GM23338 (cell line): Measurements from ENCODE around the gene THRB. TPM values are rescaled to one million over a fixed set of nuclear protein-coding genes. Genes with fewer than 3 reads are reported as not detected.

ENCODE experiments used
- ATAC-seq: fragments of 200-7000 bp; cut with Tn5 transposase; 3 replicates; pipeline ENCODE4 v1.9.1; 2020
- DNase-seq: peaks from one replicate; pipeline ENCODE4 v3.0.0-alpha.2; 2015; ENCODE audit warnings: low spot score
- H2AFZ ChIP-seq: fragments of 200-600 bp; sonication (generic); 2 replicates; pipeline ENCODE4 v1.8.0; 2016; ENCODE audit warnings: antibody characterized with exemption, mild to moderate bottlenecking, moderate library complexity
- H3F3A ChIP-seq: fragments of 200-600 bp; sonication (generic); replicated peaks from 2 replicates; pipeline ENCODE4 v1.8.0; 2017; ENCODE audit warnings: antibody characterized with exemption, mixed run types, low read depth
- H3K27ac ChIP-seq: fragments of 200-600 bp; sonication (generic); 2 replicates; pipeline ENCODE4 v1.6.1; 2016; ENCODE audit warnings: low read depth
- H3K27me3 ChIP-seq: fragments of 200-600 bp; sonication (generic); 2 replicates; pipeline ENCODE4 v1.8.0; 2016; ENCODE audit warnings: mild to moderate bottlenecking, mixed run types, moderate library complexity; ENCODE audit not compliant: insufficient read depth
- H3K36me3 ChIP-seq: fragments of 200-600 bp; sonication (generic); 2 replicates; pipeline ENCODE4 v1.8.0; 2016; ENCODE audit warnings: mild to moderate bottlenecking; ENCODE audit not compliant: insufficient read depth
- H3K4me1 ChIP-seq: fragments of 200-600 bp; sonication (generic); 2 replicates; pipeline ENCODE4 v1.8.0; 2016; ENCODE audit warnings: mild to moderate bottlenecking, moderate library complexity; ENCODE audit not compliant: insufficient read depth
- H3K4me2 ChIP-seq: fragments of 200-600 bp; sonication (generic); 2 replicates; pipeline ENCODE4 v1.7.1; 2017; ENCODE audit warnings: mixed run types
- H3K4me3 ChIP-seq: fragments of 200-600 bp; sonication (generic); 2 replicates; pipeline ENCODE4 v1.6.1; 2016; ENCODE audit warnings: mixed run types
- H3K79me2 ChIP-seq: fragments of 200-600 bp; sonication (generic); replicated peaks from 2 replicates; pipeline ENCODE4 v1.8.0; 2017; ENCODE audit warnings: mild to moderate bottlenecking; ENCODE audit not compliant: insufficient read depth
- H3K9me2 ChIP-seq: fragments of 200-600 bp; sonication (generic); 2 replicates; pipeline ENCODE4 v1.8.0; 2017; ENCODE audit not compliant: insufficient read depth
- H4K20me1 ChIP-seq: fragments of 200-600 bp; sonication (generic); replicated peaks from 2 replicates; pipeline ENCODE4 v1.8.0; 2017; ENCODE audit warnings: mild to moderate bottlenecking; ENCODE audit not compliant: insufficient read depth
- H3K27ac Mint-ChIP-seq: 2 replicates; pipeline ENCODE4 v1.8.0; 2020; ENCODE audit warnings: inconsistent platforms, mild to moderate bottlenecking, moderate library complexity, mixed read lengths
- H3K27me3 Mint-ChIP-seq: 3 replicates; pipeline ENCODE4 v1.8.0; 2022; ENCODE audit warnings: low read depth, mild to moderate bottlenecking, moderate library complexity, mixed read lengths, inconsistent platforms; ENCODE audit not compliant: insufficient read depth, poor library complexity
- H3K36me3 Mint-ChIP-seq: 3 replicates; pipeline ENCODE4 v1.8.0; 2021; ENCODE audit warnings: low read depth, mild to moderate bottlenecking, inconsistent platforms, moderate library complexity, mixed read lengths
- H3K4me1 Mint-ChIP-seq: 3 replicates; pipeline ENCODE4 v1.8.0; 2020; ENCODE audit warnings: mild to moderate bottlenecking, inconsistent platforms, mixed read lengths
- H3K4me3 Mint-ChIP-seq: 3 replicates; pipeline ENCODE4 v1.8.0; 2021; ENCODE audit warnings: moderate library complexity, mild to moderate bottlenecking, inconsistent platforms, mixed read lengths
- H3K9me3 Mint-ChIP-seq: 3 replicates; pipeline ENCODE4 v1.8.0; 2020; ENCODE audit warnings: moderate library complexity, mild to moderate bottlenecking, inconsistent platforms, mixed read lengths
- CREB1 ChIP-seq: fragments of 250-450 bp; sonication (Bioruptor Pico); IDR thresholded peaks from 2 replicates; pipeline ENCODE4 v1.5.0; 2020; ENCODE audit warnings: low read depth, mild to moderate bottlenecking, moderate library complexity
- EZH2phosphoT487 ChIP-seq: fragments of 200-600 bp; sonication (generic); IDR thresholded peaks from one replicate; pipeline ENCODE4 v1.8.1; 2018; ENCODE audit warnings: antibody characterized with exemption; ENCODE audit not compliant: unreplicated experiment
- JUNB ChIP-seq: IDR thresholded peaks from one replicate; pipeline ENCODE4 v1.6.1; 2016; ENCODE audit warnings: antibody characterized with exemption; ENCODE audit not compliant: unreplicated experiment
- NANOG ChIP-seq: IDR thresholded peaks from 2 replicates; pipeline ENCODE4 v1.6.1; 2016; ENCODE audit warnings: antibody characterized with exemption, borderline replicate concordance
- POLR2AphosphoS5 ChIP-seq: IDR thresholded peaks from 2 replicates; pipeline ENCODE4 v1.6.1; 2016; ENCODE audit warnings: antibody characterized with exemption, low read depth
- ZNF331 ChIP-seq: fragments of 250-450 bp; sonication (Bioruptor Pico); IDR thresholded peaks from 2 replicates; pipeline ENCODE4 v1.5.0; 2020; ENCODE audit warnings: low read depth, mild to moderate bottlenecking, moderate library complexity
- polyA plus RNA-seq: library from polyadenylated mRNA; unstranded; fragments of >200 nt; fragmentation: Nextera tagmentation; extraction: Ambion mirVana; gene quantifications from 2 replicates; pipeline ENCODE4 v1.2.1, GENCODE V29; 2016
- total RNA-seq: library from RNA; depleted of rRNA; stranded (reverse); fragments of >200 nt; shearing (Covaris generic); gene quantifications from 2 replicates; pipeline ENCODE4 v1.2.3, GENCODE V29; 2014
- TF ChIP-seq, protein P1 (sequence below), 2 experiments: fragments of 200-600 bp in 1 of 2; sonication (generic) in 1 of 2; conservative IDR thresholded peaks; 2 replicates each; pipeline versions ENCODE4 v1.5.1 to v1.6.1; 2016 to 2017; ENCODE audit warnings: antibody characterized with exemption in 2 of 2, low read depth in 2 of 2, mild to moderate bottlenecking in 2 of 2, moderate library complexity in 1 of 2
- TF ChIP-seq, protein P2 (sequence below): IDR thresholded peaks from one replicate; pipeline ENCODE4 v1.6.1; 2018; ENCODE audit warnings: antibody characterized with exemption; ENCODE audit not compliant: unreplicated experiment

Gene THRB
- total and polyA plus RNA-seq, 2 experiments from 2014 or later: 1.7 to 3.2 TPM

DNA sequence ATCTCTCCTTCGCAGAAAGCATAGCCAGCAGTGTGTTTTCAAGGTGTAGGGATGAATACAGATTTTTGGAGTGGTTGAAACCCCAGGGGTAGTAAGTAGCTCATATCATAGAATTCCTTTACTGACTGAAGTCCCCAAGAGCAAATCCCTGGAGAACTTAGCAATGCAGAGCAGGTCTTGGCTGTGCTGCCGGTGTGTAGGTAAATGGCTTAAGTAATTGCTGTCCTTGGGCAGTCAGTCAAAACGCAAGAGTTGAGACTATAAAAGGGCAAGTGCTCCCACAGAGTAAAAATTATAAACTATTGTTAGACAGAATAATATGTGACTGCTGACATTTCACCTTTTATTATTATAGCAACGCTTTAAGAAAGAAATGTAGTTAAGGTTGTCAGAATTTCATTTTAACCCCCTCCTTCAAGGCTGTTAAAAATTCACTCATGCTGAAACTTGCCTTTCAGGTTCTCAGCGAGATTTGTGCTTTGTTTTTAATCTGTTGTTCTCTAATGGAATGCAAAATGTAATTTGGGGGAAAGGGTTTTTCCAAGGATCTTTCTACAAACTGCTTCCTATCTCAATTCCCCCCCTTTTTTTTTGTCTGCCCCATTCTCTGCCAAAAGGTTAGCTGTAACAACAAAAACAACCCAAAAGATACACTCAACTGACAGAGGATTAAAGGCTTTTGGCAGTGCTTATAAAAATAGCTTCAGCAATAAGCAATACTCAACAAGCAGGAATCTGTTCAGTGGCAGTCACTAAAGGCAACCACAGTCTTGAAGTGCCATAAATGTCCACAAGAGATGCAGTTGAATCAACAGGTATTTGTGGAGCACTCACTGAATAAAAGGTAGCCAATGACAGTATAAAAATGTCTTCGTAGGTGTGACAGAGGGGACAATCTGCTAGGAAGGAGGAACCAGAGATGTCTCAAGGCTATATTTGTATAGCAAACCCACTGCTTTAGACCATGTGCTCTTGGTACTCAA lies 105.3 kb downstream of the THRB start:
- H3K36me3 Mint-ChIP-seq: no peaks in the 10 kb centered on the region
- Histone ChIP-seq H3K27ac (0 out of 2 replicates have a peak overlapping the region, but pooled peaks have one; percentile 2), H4K20me1 (no peaks in the 10 kb centered on the region), H3K79me2 (no peaks in the 10 kb centered on the region), H3K36me3 (no peaks in the 10 kb centered on the region), H3K9me2 (no peaks in the 10 kb centered on the region), H3K4me1 (peaks cover 13% of the 10 kb centered on the region), H3K4me3 (no peak overlapping the region), H3F3A (no peaks in the 10 kb centered on the region), H2AFZ (no peak overlapping the region), H3K27me3 (no peaks in the 10 kb centered on the region), H3K4me2 (peak overlapping the region; percentile 48)
- H3K27me3 Mint-ChIP-seq: no peaks in the 10 kb centered on the region
- no peak overlapping the region for H3K4me3 Mint-ChIP-seq
- ATAC-seq: peak; percentile 78
- H3K27ac Mint-ChIP-seq: no peak overlapping the region
- TF ChIP-seq NANOG (no peak), CREB1 (CRISPR knock-in tag) (no peak), JUNB (no peak), EZH2phosphoT487 (no peak), ZNF331 (no peak), POLR2AphosphoS5 (no peak)
- TF ChIP-seq, protein P1, sequence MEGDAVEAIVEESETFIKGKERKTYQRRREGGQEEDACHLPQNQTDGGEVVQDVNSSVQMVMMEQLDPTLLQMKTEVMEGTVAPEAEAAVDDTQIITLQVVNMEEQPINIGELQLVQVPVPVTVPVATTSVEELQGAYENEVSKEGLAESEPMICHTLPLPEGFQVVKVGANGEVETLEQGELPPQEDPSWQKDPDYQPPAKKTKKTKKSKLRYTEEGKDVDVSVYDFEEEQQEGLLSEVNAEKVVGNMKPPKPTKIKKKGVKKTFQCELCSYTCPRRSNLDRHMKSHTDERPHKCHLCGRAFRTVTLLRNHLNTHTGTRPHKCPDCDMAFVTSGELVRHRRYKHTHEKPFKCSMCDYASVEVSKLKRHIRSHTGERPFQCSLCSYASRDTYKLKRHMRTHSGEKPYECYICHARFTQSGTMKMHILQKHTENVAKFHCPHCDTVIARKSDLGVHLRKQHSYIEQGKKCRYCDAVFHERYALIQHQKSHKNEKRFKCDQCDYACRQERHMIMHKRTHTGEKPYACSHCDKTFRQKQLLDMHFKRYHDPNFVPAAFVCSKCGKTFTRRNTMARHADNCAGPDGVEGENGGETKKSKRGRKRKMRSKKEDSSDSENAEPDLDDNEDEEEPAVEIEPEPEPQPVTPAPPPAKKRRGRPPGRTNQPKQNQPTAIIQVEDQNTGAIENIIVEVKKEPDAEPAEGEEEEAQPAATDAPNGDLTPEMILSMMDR (conservative IDR thresholded peaks at IDR 0.05; ENCODE audit: low read depth in 2 of 2): no peak
- TF ChIP-seq, protein P2, sequence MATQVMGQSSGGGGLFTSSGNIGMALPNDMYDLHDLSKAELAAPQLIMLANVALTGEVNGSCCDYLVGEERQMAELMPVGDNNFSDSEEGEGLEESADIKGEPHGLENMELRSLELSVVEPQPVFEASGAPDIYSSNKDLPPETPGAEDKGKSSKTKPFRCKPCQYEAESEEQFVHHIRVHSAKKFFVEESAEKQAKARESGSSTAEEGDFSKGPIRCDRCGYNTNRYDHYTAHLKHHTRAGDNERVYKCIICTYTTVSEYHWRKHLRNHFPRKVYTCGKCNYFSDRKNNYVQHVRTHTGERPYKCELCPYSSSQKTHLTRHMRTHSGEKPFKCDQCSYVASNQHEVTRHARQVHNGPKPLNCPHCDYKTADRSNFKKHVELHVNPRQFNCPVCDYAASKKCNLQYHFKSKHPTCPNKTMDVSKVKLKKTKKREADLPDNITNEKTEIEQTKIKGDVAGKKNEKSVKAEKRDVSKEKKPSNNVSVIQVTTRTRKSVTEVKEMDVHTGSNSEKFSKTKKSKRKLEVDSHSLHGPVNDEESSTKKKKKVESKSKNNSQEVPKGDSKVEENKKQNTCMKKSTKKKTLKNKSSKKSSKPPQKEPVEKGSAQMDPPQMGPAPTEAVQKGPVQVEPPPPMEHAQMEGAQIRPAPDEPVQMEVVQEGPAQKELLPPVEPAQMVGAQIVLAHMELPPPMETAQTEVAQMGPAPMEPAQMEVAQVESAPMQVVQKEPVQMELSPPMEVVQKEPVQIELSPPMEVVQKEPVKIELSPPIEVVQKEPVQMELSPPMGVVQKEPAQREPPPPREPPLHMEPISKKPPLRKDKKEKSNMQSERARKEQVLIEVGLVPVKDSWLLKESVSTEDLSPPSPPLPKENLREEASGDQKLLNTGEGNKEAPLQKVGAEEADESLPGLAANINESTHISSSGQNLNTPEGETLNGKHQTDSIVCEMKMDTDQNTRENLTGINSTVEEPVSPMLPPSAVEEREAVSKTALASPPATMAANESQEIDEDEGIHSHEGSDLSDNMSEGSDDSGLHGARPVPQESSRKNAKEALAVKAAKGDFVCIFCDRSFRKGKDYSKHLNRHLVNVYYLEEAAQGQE: no peak
- peak; percentile 23 for DNase-seq
- H3K4me1 Mint-ChIP-seq: peaks cover 15% of the 10 kb centered on the region
- no peaks in the 10 kb centered on the region; the same call in 2 of the 3 replicates for H3K9me3 Mint-ChIP-seq

DNA sequence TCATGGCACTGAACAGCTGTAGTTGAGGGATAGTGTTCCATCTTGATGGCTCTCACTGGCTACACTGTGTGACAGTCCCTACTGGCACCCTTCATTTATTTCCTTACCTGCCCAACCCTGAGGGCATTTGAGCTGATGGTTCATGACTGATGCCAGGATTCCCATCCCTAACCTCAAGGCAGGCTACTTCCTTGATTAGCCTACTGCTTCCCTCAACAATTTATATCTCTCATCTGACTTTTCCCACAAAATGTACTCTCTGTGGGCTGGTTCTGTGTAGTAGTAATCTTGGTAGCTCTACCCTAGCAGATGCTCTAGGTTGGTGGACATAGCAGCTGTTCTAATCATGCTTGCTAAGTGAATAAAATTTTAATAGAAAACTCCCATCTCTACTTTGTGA lies 106.0 kb downstream of the THRB start:
- Histone ChIP-seq H3K36me3 (no peaks in the 10 kb centered on the region), H3K4me1 (peaks cover 13% of the 10 kb centered on the region), H3K4me2 (no peak overlapping the region), H3K9me2 (no peaks in the 10 kb centered on the region), H3K79me2 (no peaks in the 10 kb centered on the region), H3K27me3 (no peaks in the 10 kb centered on the region), H3F3A (no peaks in the 10 kb centered on the region), H2AFZ (no peak overlapping the region), H3K4me3 (no peak overlapping the region), H3K27ac (0 out of 2 replicates have a peak overlapping the region, but pooled peaks have one; percentile 2), H4K20me1 (no peaks in the 10 kb centered on the region)
- Mint-ChIP-seq H3K27me3 (no peaks in the 10 kb centered on the region), H3K27ac (no peak overlapping the region), H3K4me3 (no peak overlapping the region), H3K4me1 (peaks cover 14% of the 10 kb centered on the region), H3K9me3 (no peaks in the 10 kb centered on the region; the same call in 2 of the 3 replicates), H3K36me3 (no peaks in the 10 kb centered on the region)
- ATAC-seq (no peak), DNase-seq (no peak)
- TF ChIP-seq CREB1 (CRISPR knock-in tag) (no peak), ZNF331 (no peak), EZH2phosphoT487 (no peak)
